GM21576 (cell line): ENCODE measurements around the gene FGFBP3.

ENCODE experiments used
- ATAC-seq: cut with Tn5 transposase; IDR thresholded peaks from one replicate; pipeline ENCODE4 v1.9.1; 2021; ENCODE audit warnings: mild to moderate bottlenecking, moderate library complexity; ENCODE audit not compliant: unreplicated experiment

The FGFBP3 gene

GRCh38 chr10:91909117-91909677 is at the start of gene FGFBP3:
FGFBP3 (minus strand) TSS chr10:91909486; CDS start chr10:91908969, 517 bp downstream.
- ATAC-seq = no peak

GRCh38 chr10:91957091-91957490 is 47.8 kb upstream of the FGFBP3 start:
- ATAC-seq = no peak

GRCh38 chr10:91955114-91955513 is 45.8 kb upstream of the FGFBP3 start:
- ATAC-seq = no peak

- no peak for ATAC-seq
Observed at GRCh38 chr10:91953600-91954160, 44.4 kb upstream of the FGFBP3 start.

- no peak for ATAC-seq
Observed at GRCh38 chr10:91944880-91945630, 35.8 kb upstream of the FGFBP3 start.

- no peak for ATAC-seq
Observed at GRCh38 chr10:91941426-91941825, 32.1 kb upstream of the FGFBP3 start.

GRCh38 chr10:91939653-91940052 is 30.4 kb upstream of the FGFBP3 start:
- ATAC-seq = no peak

GRCh38 chr10:91935886-91936285 is 26.6 kb upstream of the FGFBP3 start:
- no peak for ATAC-seq

- no peak for ATAC-seq
Observed at GRCh38 chr10:91932737-91933136, 23.5 kb upstream of the FGFBP3 start.

GRCh38 chr10:91931526-91932190 is 22.4 kb upstream of the FGFBP3 start:
- no peak for ATAC-seq

- no peak for ATAC-seq
Observed at GRCh38 chr10:91930939-91931338, 21.7 kb upstream of the FGFBP3 start.

GRCh38 chr10:91925022-91925320 is 15.7 kb upstream of the FGFBP3 start:
- ATAC-seq = no peak

GRCh38 chr10:91924212-91925021 is 15.1 kb upstream of the FGFBP3 start:
- ATAC-seq = peak; percentile 28

- ATAC-seq = peak; percentile 98
Observed at GRCh38 chr10:91923371-91924211, 14.3 kb upstream of the FGFBP3 start, which contains the start of gene BTAF1. BTAF1 (plus strand) TSS chr10:91923770; CDS start chr10:91924077, 307 bp downstream.

GRCh38 chr10:91919651-91920050 is 10.4 kb upstream of the FGFBP3 start:
- ATAC-seq = no peak

- ATAC-seq = no peak
Observed at GRCh38 chr10:91910467-91910866, 1.2 kb upstream of the FGFBP3 start.

- ATAC-seq = peak; percentile 89
Observed at GRCh38 chr10:91908337-91909116, 759 bp downstream of the FGFBP3 start.

- ATAC-seq = no peak
Observed at GRCh38 chr10:91907914-91908336, 1.4 kb downstream of the FGFBP3 start.

- no peak for ATAC-seq
Observed at GRCh38 chr10:91907033-91907594, 2.2 kb downstream of the FGFBP3 start.
